Omental fat pad (tissue), 4 donors: ENCODE results near the gene HES1. TPM values are rescaled to one million over a fixed set of nuclear protein-coding genes. Genes with fewer than 3 reads are reported as not detected.
"Not testable (repeated sequence)": the region's sequence is repeated elsewhere in the genome, so short reads cannot be mapped to it uniquely, and the experiment has no call there.

Source experiments
- ATAC-seq: fragments of 150-250 bp; one replicate; pipeline ENCODE4 v1.9.1; 2016; ENCODE audit warnings: mild to moderate bottlenecking, moderate library complexity; ENCODE audit not compliant: low FRiP score
- DNase-seq: peaks from one replicate; pipeline ENCODE4 v3.0.0-alpha.2; 2019; ENCODE audit warnings: low spot score
- CTCF ChIP-seq, 3 donors: fragments of 450-650 bp; IDR thresholded peaks; one replicate each; pipeline ENCODE4 v1.5.1; 2016 to 2017; ENCODE audit warnings: antibody characterized with exemption in 3 of 3, mild to moderate bottlenecking in 3 of 3, moderate library complexity in 2 of 3
- total RNA-seq, 4 donors: library from RNA; depleted of rRNA; stranded (reverse); fragments of >200 nt; gene quantifications; one replicate each; pipeline ENCODE4 v1.1.0, GENCODE V29; 2016

HES1 gene
- 10 to 100 TPM in 3 of 4 donors, 1 to 10 TPM in 1; 8.3 to 23.9 (median 12.7) TPM for total RNA-seq

GRCh38 chr3:194135806-194136518 is at the start of gene HES1:
Gene HES1 (plus strand): TSS chr3:194136148. CDS start chr3:194136381, 233 bp downstream.
- peak; percentile 59 for ATAC-seq
- peak; percentile 63 for DNase-seq
- no peak for TF ChIP-seq CTCF (IDR thresholded peaks at IDR 0.05)

- no peak for ATAC-seq
Observed at GRCh38 chr3:194086388-194087075, 49.4 kb upstream of the HES1 start.

DNA sequence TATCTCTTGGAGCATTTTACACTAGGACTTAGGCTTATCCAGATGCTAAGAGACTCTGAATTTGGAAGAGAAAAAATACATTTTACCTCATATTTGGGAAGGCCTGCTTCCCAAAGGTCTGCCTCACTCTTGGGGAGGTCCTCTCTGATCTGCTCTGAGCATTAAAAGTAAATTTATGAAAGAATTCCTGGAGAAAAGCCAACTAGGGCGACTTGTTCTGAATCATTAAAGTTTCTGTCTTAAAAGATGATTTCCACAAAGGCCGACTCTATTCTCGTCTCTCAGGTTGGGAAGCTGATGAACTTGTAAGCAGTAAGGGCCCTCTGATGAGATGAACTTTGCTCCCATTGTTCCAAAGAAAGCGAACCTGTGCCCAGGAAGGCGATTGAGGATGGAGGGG is 48.7 kb upstream of the HES1 start:
- no peak for TF ChIP-seq CTCF (IDR thresholded peaks at IDR 0.05)
- ATAC-seq: no peak

More at GRCh38 chr3:194086388-194087075, 49.4 kb upstream of the HES1 start:
- TF ChIP-seq CTCF (IDR thresholded peaks at IDR 0.05): no peak
- no peak for DNase-seq

DNA sequence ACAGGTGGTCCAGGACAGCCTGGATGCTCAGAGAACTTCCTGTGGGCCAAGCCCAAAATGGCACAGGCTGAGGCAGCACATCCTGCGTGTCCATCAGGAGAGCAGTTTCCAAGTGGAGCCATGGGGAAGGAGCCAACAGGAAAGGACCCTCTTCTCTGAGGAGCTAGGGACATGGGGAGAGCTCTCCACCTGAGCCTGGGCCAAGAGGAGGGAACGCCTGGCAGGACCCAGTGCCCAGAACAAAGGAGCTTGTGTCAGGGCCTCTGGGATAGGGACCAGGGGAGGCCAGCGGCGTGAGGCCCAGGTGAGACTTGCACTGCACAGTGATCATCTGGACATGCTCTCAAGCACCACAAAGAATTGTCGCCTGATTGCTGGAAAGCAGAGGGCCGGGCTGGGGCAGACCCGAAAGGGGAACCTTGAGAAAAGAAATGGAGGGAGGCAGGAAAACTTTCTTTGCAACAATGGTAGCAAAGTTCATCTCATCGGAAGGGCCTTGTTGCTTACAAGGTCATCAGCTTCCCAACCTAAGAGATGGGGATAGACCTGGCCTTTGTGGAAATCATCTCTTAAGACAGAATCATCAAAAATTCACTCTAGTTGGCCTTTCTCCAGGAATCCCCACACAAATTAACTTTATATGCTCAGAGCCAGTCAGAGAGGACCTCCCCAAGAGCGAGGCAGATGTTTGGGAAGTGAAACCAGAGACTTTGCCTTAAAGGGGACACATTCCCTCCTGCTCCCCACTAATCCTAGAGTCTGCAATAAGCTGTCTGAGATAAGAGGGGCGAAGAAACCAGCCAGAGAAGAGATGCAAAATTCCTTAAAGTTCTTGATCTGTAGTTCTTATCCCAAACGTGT is 47.7 kb upstream of the HES1 start:
- DNase-seq (no peak), ATAC-seq (no peak)
- no peak for TF ChIP-seq CTCF (IDR thresholded peaks at IDR 0.05)

More for the DNA sequence above, 48.7 kb upstream of the HES1 start:
- DNase-seq: no peak

DNA sequence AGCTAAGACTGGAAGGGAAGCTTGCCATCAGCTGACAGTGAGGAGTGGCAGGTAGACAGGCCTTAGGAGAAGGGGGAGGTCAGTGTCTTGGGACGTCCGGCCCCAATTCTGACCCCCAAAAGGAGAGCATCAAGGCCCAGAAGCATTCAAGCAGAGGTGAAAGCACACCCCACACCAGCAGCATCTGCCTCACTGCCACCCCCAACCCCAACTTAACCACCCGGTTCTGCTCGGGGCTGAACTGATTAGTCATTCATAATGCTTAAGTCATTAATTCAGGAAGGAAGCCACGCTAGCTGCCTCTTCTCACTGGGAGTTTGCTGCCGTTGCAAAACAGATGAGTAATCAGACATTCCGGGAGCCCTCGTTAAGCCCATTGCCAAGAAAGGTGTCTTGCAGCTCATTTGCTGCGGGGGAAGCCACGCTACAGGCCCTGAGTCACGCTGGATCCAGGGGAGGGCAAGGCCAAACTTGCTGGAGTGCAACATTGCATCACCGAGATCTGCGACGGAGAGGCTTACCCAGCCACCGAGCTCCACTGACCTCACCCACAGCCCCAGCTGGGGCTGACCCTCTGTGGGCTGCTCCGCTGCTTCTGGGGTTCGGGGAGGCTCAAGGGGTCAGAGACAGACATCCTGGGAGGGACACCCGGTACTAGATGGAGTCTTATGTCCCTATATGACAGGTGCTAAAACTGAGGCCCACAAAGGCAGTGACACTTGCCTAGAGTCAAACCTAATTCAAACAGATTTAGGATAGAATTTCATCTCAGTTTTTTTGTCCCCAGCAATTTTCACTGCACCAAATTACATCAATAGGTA is 46.4 kb upstream of the HES1 start:
- ATAC-seq (peak; percentile 97), DNase-seq (peak; percentile 68)
- TF ChIP-seq CTCF (IDR thresholded peaks at IDR 0.05): no peak

- not testable (repeated sequence) for DNase-seq, ATAC-seq
Observed at GRCh38 chr3:194090178-194090555, 45.8 kb upstream of the HES1 start.
